OCI-LY7 (cell line): ENCODE data around the gene USP34. TPM values are rescaled to one million over a fixed set of nuclear protein-coding genes. Genes with fewer than 3 reads are reported as not detected.

Experiments used
- Bru-seq: library from RNA; stranded (reverse); fragments of 400-500 nt; gene quantifications from one replicate; lab custom pipeline; 2021; lab: Mats Ljungman, UMichigan
- BruChase-seq, 2 experiments: library from RNA; stranded (reverse); fragments of 400-500 nt; gene quantifications; one replicate each; lab custom pipeline; 2021; lab: Mats Ljungman, UMichigan
- BruUV-seq: library from RNA; stranded (reverse); fragments of 400-500 nt; replicated peaks from 2 replicates; lab custom pipeline; 2021; lab: Mats Ljungman, UMichigan
- CTCF ChIA-PET: fragments of 300-600 bp; sonication (Branson Sonifier 250); formaldehyde crosslinking; loops from one replicate; lab custom pipeline; 2022; ENCODE audit warnings: antibody characterized with exemption; ENCODE audit not compliant: unreplicated experiment; lab: Charles Lee
- POLR2A ChIA-PET: fragments of 300-600 bp; sonication (Branson Sonifier 250); formaldehyde crosslinking; loops from one replicate; lab custom pipeline; 2022; ENCODE audit warnings: antibody characterized with exemption; lab: Charles Lee
- DNase-seq: peaks from one replicate; pipeline ENCODE4 v3.0.0-alpha.2; 2015; ENCODE audit warnings: low spot score
- H2AFZ ChIP-seq: fragments of 200-600 bp; sonication (generic), shearing (Covaris generic); 2 replicates; pipeline ENCODE4 v1.6.1; 2014; ENCODE audit warnings: mild to moderate bottlenecking, antibody characterized with exemption, low read length, moderate library complexity
- H3K27ac ChIP-seq: fragments of 200-600 bp; sonication (generic); 2 replicates; pipeline ENCODE4 v1.5.1; 2014; ENCODE audit warnings: mixed run types, low read depth, mild to moderate bottlenecking, moderate library complexity, low read length, inconsistent platforms; ENCODE audit not compliant: poor library complexity, severe bottlenecking
- H3K36me3 ChIP-seq: fragments of 200-600 bp; sonication (generic); 2 replicates; pipeline ENCODE4 v1.6.1; 2014; ENCODE audit warnings: mild to moderate bottlenecking, antibody characterized with exemption, low read length, moderate library complexity, mixed read lengths; ENCODE audit not compliant: insufficient read depth
- H3K4me1 ChIP-seq: fragments of 200-600 bp; sonication (generic); 2 replicates; pipeline ENCODE4 v1.5.1; 2014; ENCODE audit warnings: mild to moderate bottlenecking, low read length; ENCODE audit not compliant: insufficient read depth, poor library complexity, severe bottlenecking
- H3K4me2 ChIP-seq: fragments of 200-600 bp; sonication (generic); 2 replicates; pipeline ENCODE4 v1.6.1; 2014; ENCODE audit warnings: mild to moderate bottlenecking, low read length
- H3K4me3 ChIP-seq: fragments of 200-600 bp; sonication (generic); 2 replicates; pipeline ENCODE4 v1.5.1; 2014; ENCODE audit warnings: mild to moderate bottlenecking, low read depth, low read length; ENCODE audit not compliant: poor library complexity, severe bottlenecking
- H3K79me2 ChIP-seq: fragments of 200-600 bp; sonication (generic); 2 replicates; pipeline ENCODE4 v1.6.1; 2016; ENCODE audit warnings: low read depth, mild to moderate bottlenecking, low read length, moderate library complexity, mixed read lengths; ENCODE audit not compliant: insufficient read depth
- H3K9me2 ChIP-seq: fragments of 200-600 bp; sonication (generic); 2 replicates; pipeline ENCODE4 v1.6.1; 2016; ENCODE audit warnings: mild to moderate bottlenecking, low read length, mixed read lengths; ENCODE audit not compliant: insufficient read depth
- H3K9me3 ChIP-seq: fragments of 200-600 bp; sonication (generic); 2 replicates; pipeline ENCODE4 v1.6.1; 2014; ENCODE audit warnings: mild to moderate bottlenecking, mixed run types, low read length, mixed read lengths
- H4K20me1 ChIP-seq: fragments of 200-600 bp; sonication (generic); 2 replicates; pipeline ENCODE4 v1.6.1; 2014; ENCODE audit warnings: mild to moderate bottlenecking, antibody characterized with exemption, low read length, moderate library complexity, mixed read lengths; ENCODE audit not compliant: insufficient read depth
- CTCF ChIP-seq: fragments of 200-600 bp; sonication (generic); conservative IDR thresholded peaks from 2 replicates; pipeline ENCODE4 v1.5.1; 2014; ENCODE audit warnings: mild to moderate bottlenecking, antibody characterized with exemption, low read length, moderate library complexity, mixed read lengths
- EZH2phosphoT487 ChIP-seq: fragments of 200-600 bp; sonication (generic); IDR thresholded peaks from 2 replicates; pipeline ENCODE4 v1.6.1; 2018; ENCODE audit warnings: low read depth, borderline replicate concordance, mild to moderate bottlenecking, mixed run types, antibody characterized with exemption, low read length, moderate library complexity, mixed read lengths
- intact Hi-C: fragments of 100-400 bp; cut with micrococcal nuclease; formaldehyde crosslinking; loops from one replicate; pipeline ENCODE4 v1.10.0; 2022; ENCODE audit not compliant: unreplicated experiment
- long read RNA-seq: library from polyadenylated mRNA; stranded (forward); transcript quantifications from one replicate; pipeline ENCODE4 v2.0.0, GENCODE V29; 2022
- total RNA-seq, 2 experiments: library from RNA; depleted of rRNA in 1 of 2; stranded (reverse); fragments of >200 nt in 1 of 2; shearing (Covaris generic) in 1 of 2; gene quantifications; 2 replicates each; pipeline ENCODE4 v1.2.3, GENCODE V29; 2014 to 2022

Gene USP34
- total RNA-seq (2014; rRNA removed; shearing (Covaris generic)) (147 and 192 TPM in 2 replicates), total RNA-seq (2022) (340 and 344 TPM in 2 replicates), Bru-seq, nascent RNA (percentile 97 among the genes with signal in this experiment), BruChase-seq, experiment 1, labeled RNA remaining after a 6-hour chase (percentile 97 among the genes with signal in this experiment), BruChase-seq, experiment 2, labeled RNA remaining after a 2-hour chase (percentile 96 among the genes with signal in this experiment)
- long read RNA-seq, partial matches to known transcripts = 34 of 52 reads
- long read RNA-seq, other reads (novel, unspliced or antisense) = 18 of 52 reads

- CTCF ChIA-PET = no interaction called here
- Histone ChIP-seq H3K4me1 (peaks cover 32% of the 10 kb centered on the region), H3K79me2 (peaks cover 53% of the 10 kb centered on the region), H3K36me3 (peaks cover 63% of the 10 kb centered on the region), H2AFZ (peak within 1 kb of the TSS; percentile 32; the same call in 1 of the 2 replicates), H4K20me1 (no peaks in the 10 kb centered on the region), H3K9me3 (no peaks in the 10 kb centered on the region), H3K27ac (peak within 1 kb of the TSS; percentile 90), H3K4me2 (peak within 1 kb of the TSS; percentile 99), H3K4me3 (peak within 1 kb of the TSS; percentile 91), H3K9me2 (no peaks in the 10 kb centered on the region)
- DNase-seq = peak; percentile 92
- intact Hi-C loops = loop anchor here (1.0 to 2.0 kb wide), 3 partner anchors 28 to 68 kb away; partner anchors contain the start of gene XPO1
- BruUV-seq = no TSS peak
- TF ChIP-seq EZH2phosphoT487 (no peak), CTCF (no peak)
- POLR2A ChIA-PET = interaction anchor here (0.6 to 2.6 kb wide), 2 partner anchors 10 to 63 kb away, joined by 3 to 10 read pairs; no protein-coding TSS in a partner anchor
Measured at GRCh38 chr2:61470965-61471904, at the start of gene USP34. Gene USP34, minus strand, starts transcription at chr2:61471087. Its CDS starts 395 bp downstream, at chr2:61470692.

GRCh38 chr2:61520261-61520660, 49.4 kb upstream of the USP34 start:
- H3K79me2 ChIP-seq = peaks cover 100% of the 10 kb centered on the region
- intact Hi-C loops = no loop called here
- H3K9me2 ChIP-seq = no peaks in the 10 kb centered on the region
- POLR2A ChIA-PET = interaction anchor here (0.6 kb wide), 1 partner anchor 21 kb away, joined by 6 read pairs; no protein-coding TSS in a partner anchor
- peaks cover 11% of the 10 kb centered on the region for H3K4me1 ChIP-seq
- no peak overlapping the region for H3K4me2 ChIP-seq
- DNase-seq = no peak
- CTCF ChIA-PET = no interaction called here
- no peak overlapping the region for H3K27ac ChIP-seq
- no peak overlapping the region for H3K4me3 ChIP-seq
- H2AFZ ChIP-seq = no peak overlapping the region
- peaks cover 100% of the 10 kb centered on the region for H3K36me3 ChIP-seq
- BruUV-seq = no TSS peak
- no peaks in the 10 kb centered on the region for H3K9me3 ChIP-seq
- TF ChIP-seq EZH2phosphoT487 (no peak), CTCF (no peak)
- peaks cover 55% of the 10 kb centered on the region for H4K20me1 ChIP-seq
